Measurements from ENCODE around the gene KCP. TPM values are rescaled to one million over a fixed set of nuclear protein-coding genes. Genes with fewer than 3 reads are reported as not detected.
A peak's percentile ranks its signal among the peaks of the same experiment; 100 is the strongest.

The KCP gene
- total RNA-seq, 1 donor from 2014 or later: 1.5 TPM

- no peak overlapping the region for H3K27ac Mint-ChIP-seq (ENCODE audit: unreplicated experiment)
- H3K36me3 Mint-ChIP-seq (ENCODE audit: low read depth): peaks cover 12% of the 10 kb centered on the region
- H3K4me1 Mint-ChIP-seq (ENCODE audit: low read depth): no peaks in the 10 kb centered on the region
- peaks cover 2% of the 10 kb centered on the region for H3K27me3 Mint-ChIP-seq (ENCODE audit: low read depth)
- no peak for DNase-seq (ENCODE audit: low spot score)
- H3K9me3 Mint-ChIP-seq (ENCODE audit: low read depth): no peaks in the 10 kb centered on the region
- H3K4me3 Mint-ChIP-seq (ENCODE audit: unreplicated experiment): no peak overlapping the region
- no peak for TF ChIP-seq CTCF (IDR thresholded peaks at IDR 0.05)
Observed at GRCh38 chr7:128951296-128951695, 40.8 kb upstream of the KCP start.

- Mint-ChIP-seq H3K36me3 (ENCODE audit: low read depth) (peaks cover 6% of the 10 kb centered on the region), H3K4me1 (ENCODE audit: low read depth) (no peaks in the 10 kb centered on the region), H3K4me3 (ENCODE audit: unreplicated experiment) (no peak overlapping the region), H3K9me3 (ENCODE audit: low read depth) (no peaks in the 10 kb centered on the region), H3K27ac (ENCODE audit: unreplicated experiment) (no peak overlapping the region), H3K27me3 (ENCODE audit: low read depth) (peaks cover 2% of the 10 kb centered on the region)
- DNase-seq (ENCODE audit: low spot score): no peak
- TF ChIP-seq CTCF (IDR thresholded peaks at IDR 0.05): no peak
Observed at GRCh38 chr7:128948976-128949760, 38.7 kb upstream of the KCP start.

GRCh38 chr7:128948312-128948973 is 37.9 kb upstream of the KCP start:
- TF ChIP-seq CTCF (IDR thresholded peaks at IDR 0.05): no peak
- peaks cover 3% of the 10 kb centered on the region for H3K36me3 Mint-ChIP-seq (ENCODE audit: low read depth)
- no peak overlapping the region for H3K27ac Mint-ChIP-seq (ENCODE audit: unreplicated experiment)
- no peaks in the 10 kb centered on the region for H3K9me3 Mint-ChIP-seq (ENCODE audit: low read depth)
- peaks cover 2% of the 10 kb centered on the region for H3K27me3 Mint-ChIP-seq (ENCODE audit: low read depth)
- no peaks in the 10 kb centered on the region for H3K4me1 Mint-ChIP-seq (ENCODE audit: low read depth)
- no peak for DNase-seq (ENCODE audit: low spot score)
- H3K4me3 Mint-ChIP-seq (ENCODE audit: unreplicated experiment): no peak overlapping the region

GRCh38 chr7:128947854-128948253 is 37.3 kb upstream of the KCP start:
- H3K27ac Mint-ChIP-seq (ENCODE audit: unreplicated experiment): no peak overlapping the region
- no peak for DNase-seq (ENCODE audit: low spot score)
- H3K4me3 Mint-ChIP-seq (ENCODE audit: unreplicated experiment): no peak overlapping the region
- H3K27me3 Mint-ChIP-seq (ENCODE audit: low read depth): peaks cover 2% of the 10 kb centered on the region
- no peak for TF ChIP-seq CTCF (IDR thresholded peaks at IDR 0.05)
- no peaks in the 10 kb centered on the region for H3K36me3 Mint-ChIP-seq (ENCODE audit: low read depth)
- H3K9me3 Mint-ChIP-seq (ENCODE audit: low read depth): no peaks in the 10 kb centered on the region
- no peaks in the 10 kb centered on the region for H3K4me1 Mint-ChIP-seq (ENCODE audit: low read depth)

- DNase-seq (ENCODE audit: low spot score): no peak
- Mint-ChIP-seq H3K9me3 (ENCODE audit: low read depth) (no peaks in the 10 kb centered on the region), H3K27me3 (ENCODE audit: low read depth) (peaks cover 2% of the 10 kb centered on the region), H3K27ac (ENCODE audit: unreplicated experiment) (no peak overlapping the region), H3K4me1 (ENCODE audit: low read depth) (no peaks in the 10 kb centered on the region), H3K4me3 (ENCODE audit: unreplicated experiment) (no peak overlapping the region), H3K36me3 (ENCODE audit: low read depth) (no peaks in the 10 kb centered on the region)
- TF ChIP-seq CTCF (IDR thresholded peaks at IDR 0.05): peak; percentile 26
Observed at GRCh38 chr7:128946936-128947830, 36.7 kb upstream of the KCP start.

Measured in chondrocyte (in vitro differentiated cells).